Stimulated activated CD8-positive, alpha-beta memory T cell treated with anti-CD3 and anti-CD28 coated beads, Interleukin-2, amount 100 ng/mL, for 1 hour (primary cell): ENCODE data around the gene HMCN1.

ENCODE experiments used
- DNase-seq, 2 donors: peaks; one replicate each; pipeline ENCODE4 v3.0.0-alpha.2; 2020; ENCODE audit warnings: low read depth in 2 of 2

Gene HMCN1

DNA sequence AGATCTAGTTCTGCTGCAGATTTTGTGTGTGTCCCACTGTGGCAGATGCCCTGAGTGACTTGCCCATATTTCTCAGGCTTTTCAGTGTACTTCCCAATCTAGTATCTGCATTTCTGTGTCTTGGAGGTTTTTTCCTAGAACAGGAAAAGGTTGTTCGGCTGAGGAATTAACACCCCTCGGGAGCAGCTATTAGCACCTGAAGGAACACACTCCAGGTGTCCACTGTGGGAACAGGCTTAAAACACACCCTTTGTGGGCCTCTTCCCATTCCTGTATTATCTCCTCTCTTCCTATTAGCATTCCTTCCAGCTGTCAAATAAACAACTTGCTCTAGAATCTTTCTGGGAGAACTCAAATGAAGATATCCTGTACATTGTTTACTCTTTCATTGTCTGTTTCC, 178.3 kb downstream of the HMCN1 start:
- no peak for DNase-seq

DNA sequence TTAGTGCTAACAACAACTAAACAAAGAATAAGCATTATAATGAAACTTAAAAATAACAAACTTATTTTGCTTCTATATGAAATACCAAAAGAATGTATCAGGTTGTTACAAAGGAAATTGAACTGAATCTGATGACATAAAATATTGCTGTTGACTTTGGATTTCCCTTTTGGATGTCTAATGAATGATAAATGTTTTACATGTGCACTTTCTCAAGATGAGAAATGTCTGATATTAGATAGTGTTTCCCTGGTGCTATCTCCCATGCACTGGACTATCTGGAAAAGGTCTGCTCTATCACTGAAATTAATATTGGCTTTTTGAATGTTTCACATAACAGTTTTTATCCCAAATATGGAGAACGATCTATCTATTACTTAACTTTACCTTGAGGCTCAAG, 179.9 kb downstream of the HMCN1 start:
- DNase-seq = no peak

DNA sequence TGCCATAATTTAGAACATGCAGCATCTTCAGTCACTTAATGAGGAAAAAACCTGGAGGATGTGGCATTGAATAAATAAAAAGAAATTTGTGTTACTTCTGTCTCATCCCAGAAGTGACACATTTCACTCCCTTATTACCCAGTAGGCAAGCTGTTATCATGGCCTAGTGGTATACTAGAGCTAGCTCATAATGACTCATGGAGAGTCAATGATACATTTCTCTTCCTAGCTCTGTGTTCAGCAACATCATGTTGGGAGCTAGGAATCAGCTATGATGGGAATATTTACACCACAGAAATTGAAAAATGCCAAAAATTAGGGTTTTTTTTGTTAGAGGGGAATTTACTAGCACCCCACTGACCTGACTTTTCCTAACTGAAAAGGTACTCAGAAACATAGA, 182.7 kb downstream of the HMCN1 start:
- no peak for DNase-seq

DNA sequence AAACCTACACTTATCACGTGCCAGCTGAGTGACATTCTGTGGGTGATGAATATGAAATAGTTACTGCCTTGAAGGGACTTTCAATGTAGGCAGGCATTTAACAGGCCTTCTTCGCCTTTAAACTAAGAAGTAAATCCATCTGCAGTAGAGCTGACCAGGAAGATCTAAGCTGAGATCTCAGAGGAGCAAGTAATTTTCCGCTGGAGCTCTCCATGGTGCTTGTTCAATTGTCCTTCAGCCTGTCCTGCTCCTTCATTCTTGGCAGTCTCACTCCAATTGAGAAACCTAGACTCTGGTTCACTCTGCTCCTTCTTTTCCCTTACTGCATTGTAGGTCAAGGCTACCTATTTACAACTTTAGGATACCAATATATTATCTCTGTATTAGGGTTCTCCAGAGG, 183.5 kb downstream of the HMCN1 start:
- no peak for DNase-seq

DNA sequence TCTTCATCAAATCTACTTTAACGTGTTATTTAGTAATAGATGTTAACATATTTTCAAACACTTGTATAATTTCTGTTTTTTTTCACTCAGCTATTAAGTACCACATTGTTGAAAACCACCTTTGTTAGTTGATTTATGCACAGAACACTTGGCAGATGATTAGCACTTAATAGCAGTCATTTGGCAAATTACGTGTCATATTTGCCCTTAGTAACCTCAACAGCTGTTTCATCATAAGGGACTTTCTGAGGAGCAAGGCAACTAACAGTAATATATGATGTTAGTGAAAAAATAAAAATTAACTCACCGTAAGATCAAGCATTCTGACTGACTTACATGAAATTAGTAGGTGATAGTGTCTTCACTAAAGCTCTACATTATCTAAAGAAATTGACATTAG, 186.4 kb downstream of the HMCN1 start:
- DNase-seq = no peak

DNA sequence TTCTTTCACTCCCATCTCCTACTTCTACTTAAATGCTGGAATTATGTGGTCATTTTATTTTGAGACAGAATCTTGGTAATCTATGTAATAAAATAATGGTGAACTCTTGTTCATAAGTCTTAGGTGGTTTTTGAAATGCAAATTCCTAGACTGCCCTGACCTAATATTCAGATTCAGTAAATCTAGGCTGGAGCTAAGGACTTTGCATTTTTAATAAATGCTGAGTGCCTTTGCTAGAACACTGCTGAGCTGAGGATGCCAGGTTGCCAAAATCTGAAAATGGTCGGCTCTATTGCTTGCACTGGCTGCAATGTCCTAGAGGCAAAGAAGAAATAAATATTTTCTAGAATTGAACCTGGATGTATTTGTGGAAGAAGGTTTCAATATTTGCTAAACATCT, 187.4 kb downstream of the HMCN1 start:
- DNase-seq = no peak

DNA sequence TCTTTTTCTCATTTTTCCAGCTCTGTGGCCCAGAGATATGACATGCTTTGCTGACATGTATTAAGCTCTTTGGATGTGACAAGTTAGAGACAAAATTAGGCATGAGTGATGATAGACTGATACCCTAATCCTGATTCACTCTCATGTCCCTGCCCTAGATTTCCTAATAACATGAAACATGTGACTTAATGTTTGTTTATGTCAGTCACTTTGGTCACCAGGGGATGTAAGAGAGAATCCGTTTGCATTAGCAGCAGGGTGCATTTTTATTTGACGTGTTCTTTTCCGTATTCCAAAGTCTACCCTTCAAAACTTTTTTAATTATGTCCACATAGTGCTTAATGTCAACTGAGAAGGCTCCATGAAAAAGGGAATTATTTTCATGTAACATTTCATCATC, 192.4 kb downstream of the HMCN1 start:
- DNase-seq = no peak

DNA sequence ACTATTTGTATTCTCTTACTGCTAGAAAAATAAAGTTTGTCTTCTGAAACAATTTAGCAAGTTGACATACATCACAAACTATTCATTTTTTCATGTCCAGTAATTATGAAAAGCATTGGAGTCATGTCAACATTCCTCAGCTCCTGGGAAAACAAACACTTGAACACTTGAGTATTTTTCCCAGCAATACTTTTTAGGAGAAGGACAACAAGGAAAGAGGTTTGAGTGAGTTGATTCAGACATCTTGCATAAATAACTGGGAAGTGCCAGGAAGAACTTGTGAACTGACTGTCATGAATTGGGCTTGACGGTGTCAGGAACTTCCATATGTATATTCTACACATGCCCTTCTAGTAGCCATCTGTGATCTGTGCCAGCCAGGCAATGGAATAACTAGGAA, 195.6 kb downstream of the HMCN1 start:
- DNase-seq = no peak

DNA sequence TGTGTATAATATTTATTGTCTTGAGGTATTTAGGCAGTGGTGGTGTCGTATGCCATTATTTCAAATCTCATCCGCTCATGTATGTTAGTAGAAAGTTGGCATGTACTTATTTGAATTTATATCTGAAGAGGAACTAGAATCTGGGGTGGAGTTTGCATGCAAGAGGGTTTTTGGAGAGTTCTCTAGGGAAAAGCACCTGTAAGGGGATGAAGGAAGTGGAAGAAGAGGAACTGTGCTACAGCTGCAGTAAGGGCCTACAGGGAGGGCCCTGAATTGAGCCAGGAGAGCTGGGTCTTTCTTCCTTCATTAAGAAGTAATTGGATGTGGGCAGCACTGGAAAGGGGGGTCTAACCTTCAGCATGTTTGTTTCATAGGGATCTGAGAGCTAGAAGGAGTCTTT, 197.2 kb downstream of the HMCN1 start:
- no peak for DNase-seq

DNA sequence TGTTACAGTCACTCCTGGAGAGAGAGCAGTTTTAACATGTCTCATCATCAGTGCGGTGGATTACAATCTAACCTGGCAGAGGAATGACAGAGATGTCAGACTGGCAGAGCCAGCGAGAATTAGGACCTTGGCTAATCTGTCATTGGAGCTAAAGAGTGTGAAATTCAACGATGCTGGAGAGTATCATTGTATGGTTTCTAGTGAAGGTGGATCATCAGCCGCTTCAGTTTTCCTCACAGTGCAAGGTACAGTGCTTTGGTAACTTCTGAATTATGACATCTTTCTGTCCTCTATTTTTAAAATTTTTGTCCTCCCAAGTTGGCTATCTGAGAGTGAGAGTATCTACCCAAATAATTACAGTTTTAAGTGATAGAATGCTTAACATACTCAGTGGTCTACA, 199.4 kb downstream of the HMCN1 start:
- DNase-seq = no peak

DNA sequence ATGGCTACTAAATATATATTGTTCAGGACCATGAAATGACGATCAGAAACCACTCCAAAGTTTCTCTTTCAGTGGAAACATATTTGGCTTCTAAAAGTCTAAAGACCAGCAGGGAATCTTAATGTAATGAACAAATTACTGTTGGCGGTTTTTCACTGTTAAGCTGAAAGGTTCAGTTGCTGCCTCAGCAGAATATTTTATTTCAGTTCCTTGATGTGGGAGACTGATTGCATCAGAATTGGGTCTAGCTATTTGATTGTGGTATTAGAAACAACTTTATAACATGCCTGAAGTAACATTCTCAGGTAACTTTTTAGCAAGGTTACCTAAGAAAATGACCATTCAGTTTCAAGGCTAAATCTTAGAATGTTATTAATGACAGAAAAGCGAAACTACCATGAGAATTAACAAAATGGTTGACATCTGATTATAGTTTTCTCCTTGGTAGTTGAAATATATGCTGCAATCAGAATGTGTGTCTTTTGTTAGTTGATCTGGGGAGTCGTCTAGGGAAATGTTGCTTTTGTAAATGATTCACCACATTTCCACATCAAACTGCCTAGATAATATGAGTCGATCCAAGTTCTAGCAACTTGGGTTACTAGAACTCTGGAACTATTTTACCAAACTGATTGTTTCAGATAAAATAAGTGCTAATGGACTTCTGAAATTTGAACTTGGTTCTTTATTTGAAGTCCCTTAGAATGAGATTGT, 200.4 kb downstream of the HMCN1 start:
- no peak for DNase-seq

DNA sequence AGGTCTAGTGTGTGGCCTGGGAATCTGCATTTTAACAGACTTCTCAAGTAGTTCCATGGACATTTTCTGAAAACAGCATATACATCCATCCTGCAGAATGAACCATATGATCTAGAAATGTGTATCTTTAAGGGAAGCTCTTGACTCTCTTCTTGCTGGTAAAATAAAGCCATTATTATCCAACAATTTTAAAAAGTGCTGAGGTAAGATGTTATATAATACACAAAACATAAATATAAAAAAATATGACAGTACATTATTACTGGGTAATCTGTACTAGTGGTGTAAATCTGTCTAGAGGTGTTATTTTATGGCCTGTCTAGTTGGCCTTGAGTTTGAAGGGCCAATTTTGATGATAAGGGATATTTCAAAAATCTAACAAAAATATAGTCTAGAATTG, 201.2 kb downstream of the HMCN1 start:
- DNase-seq = no peak

DNA sequence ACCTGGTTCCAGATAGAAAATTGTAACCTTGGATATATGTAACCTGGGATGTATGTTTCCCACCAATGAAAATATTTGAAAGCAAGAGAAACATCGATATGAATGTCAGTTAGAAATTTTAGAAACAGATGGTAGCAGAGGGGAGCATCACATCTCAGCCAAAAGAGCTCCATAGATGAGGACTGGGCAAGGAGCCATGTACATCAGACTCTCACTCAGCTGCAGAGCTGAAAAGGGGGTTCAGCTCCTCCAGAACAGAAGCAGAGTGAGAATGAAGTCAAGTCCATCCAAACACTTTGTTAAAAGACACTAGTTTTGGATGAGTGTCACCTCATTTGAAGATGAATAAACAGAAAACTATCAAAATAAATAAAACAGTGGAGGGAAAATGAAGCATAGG, 202.4 kb downstream of the HMCN1 start:
- no peak for DNase-seq

DNA sequence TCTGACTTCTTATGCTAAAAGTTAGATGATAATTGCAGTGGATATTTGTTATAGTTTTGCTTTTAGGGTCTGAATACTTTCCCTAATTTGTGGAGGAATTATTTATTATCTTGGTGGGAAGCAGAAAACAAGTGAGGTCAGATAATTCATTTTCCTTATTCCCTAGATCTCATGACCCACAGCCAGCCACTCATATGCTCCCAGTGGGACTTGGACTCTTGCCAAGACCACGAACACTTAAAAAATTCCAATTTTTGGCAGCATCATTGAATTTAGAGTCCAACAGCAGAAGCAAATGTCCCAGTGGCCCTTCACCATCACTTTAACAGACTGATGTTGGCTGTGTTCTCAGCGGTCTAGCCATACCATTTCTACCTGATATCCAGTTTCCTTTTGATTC, 204.2 kb downstream of the HMCN1 start:
- no peak for DNase-seq

DNA sequence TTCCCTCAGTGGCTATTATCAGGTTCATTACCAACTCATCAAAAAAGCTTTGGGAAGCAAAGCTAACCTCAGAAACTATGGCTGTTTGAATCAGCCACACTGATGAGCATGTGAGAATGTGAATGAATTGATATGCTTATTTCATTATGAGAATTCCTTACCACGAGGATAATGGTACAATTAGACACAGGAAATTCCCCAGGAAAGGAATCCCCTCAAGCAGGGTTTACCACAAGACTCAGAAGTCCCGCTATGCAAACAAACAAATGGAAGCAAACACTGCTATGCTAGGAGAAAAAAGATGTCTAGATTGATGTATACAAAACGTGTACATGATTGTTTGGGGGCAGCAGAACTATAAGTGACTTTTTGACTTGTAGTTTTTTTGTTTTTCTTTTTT, 205.0 kb downstream of the HMCN1 start:
- DNase-seq = no peak

DNA sequence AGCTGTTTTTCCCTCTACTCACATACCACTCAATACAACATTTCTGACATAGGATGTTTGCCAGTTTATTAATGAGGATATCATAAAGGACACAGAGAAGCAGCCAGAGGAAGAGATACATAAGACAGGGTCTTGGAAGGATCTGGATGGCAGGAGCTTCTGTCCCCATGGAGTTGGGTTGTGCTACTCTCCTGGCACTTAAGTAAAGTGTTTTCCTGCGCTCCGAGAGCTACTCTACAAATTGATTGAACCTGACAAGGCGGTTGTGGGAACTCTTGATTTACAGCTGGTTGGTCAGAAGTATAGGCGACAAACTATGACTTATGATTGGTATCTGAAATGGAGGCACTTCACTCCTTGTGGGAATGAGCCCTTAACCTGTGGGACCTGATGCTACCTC, 208.8 kb downstream of the HMCN1 start:
- DNase-seq = no peak

DNA sequence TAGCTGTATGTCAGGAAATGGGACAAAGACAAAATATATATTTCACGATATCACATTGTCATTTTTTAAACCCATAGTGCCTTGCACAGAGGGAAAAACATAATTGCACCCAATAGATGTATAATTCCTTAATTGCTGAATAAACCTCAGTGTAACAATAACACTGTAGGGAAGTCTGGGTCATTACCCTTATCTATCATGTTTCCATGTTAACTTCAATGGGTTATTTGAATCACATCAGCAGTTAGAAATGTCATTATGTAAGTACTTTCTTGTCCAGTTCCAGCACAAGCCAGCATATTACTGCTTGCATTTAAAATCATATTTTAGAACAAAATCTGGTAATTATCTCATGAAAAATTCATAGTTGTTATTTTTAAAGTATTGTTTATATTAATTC, 222.7 kb downstream of the HMCN1 start:
- DNase-seq = no peak

DNA sequence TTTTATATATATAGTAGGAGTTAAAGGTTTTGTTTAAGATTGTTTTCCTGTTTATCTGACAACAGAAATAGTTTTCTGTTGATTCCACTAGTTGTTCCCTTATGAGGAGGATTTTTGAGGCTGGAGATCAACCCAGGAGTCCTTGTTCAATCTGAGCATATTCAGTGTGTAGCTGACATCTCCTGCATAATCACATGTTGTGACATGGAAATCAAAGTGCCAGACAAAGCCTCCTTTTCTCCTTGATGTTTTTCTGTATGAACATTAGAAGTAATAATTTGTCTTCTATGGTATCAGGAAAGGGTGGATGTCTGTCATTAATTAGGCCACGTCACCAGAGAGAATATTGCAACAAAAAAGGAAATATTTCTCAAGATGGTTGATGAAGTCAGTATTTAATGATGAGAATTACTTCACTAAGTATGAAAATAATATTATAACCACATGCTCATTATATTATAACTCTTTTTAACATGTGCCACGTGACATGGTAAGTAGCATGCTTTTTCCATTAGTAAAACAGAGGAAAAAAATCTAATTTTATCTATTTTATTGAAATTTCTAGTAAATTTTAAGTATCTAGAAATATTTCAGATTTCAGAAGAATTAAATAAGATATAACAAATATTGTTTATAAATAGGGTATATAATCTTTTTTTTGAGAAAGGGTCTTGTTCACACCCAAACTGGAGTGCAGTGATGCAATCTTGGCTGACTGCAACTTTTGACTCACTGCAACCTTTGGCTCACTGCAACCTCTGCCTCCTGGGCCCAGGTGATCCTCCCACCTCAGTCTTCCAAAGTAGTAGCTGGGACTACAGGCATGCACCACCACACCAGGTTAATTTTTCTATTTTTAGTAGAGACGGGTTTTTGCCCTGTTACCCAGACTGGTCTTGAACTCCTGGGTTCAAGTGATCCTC, 223.5 kb downstream of the HMCN1 start:
- DNase-seq = no peak

DNA sequence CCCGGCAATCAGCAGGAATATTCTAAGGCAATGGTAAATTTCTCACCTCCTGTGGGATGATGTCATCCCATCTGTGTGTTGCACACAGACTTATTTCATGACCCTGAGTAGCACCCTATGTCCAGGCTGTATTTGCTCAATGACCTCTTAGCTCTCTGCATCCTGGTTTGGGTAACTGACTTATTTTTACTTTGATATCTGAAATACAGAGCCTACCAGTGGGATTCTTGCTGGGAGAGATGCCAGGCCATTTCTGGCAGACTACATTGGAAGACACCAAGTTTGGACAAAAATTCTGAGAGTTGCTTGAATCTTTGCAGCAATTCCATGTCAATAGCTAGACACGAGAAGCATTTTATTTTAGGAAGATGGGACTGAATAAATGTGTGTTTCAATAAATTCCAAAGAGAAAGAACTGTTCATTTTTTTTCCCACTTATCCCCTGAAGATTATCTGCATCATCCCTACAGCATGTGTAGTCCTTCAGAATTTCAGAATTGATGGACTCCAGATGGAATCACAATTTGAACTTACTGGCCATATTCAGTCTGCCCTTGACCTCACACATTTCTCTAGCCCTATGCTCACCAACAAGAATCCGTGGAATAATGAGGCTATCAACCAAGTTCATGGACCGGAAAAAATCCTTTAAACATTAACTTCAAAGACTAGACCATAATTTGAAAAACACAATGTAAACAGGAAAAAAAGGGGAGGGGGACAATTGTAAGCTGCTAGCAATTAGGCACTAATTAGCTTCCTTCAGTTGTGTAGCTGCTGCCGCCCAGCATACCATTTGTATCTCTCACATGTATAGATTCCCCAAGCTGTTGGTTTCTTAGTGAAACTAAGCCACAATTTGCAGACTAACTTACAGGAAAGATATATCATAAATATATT, 226.5 kb downstream of the HMCN1 start:
- DNase-seq = no peak

DNA sequence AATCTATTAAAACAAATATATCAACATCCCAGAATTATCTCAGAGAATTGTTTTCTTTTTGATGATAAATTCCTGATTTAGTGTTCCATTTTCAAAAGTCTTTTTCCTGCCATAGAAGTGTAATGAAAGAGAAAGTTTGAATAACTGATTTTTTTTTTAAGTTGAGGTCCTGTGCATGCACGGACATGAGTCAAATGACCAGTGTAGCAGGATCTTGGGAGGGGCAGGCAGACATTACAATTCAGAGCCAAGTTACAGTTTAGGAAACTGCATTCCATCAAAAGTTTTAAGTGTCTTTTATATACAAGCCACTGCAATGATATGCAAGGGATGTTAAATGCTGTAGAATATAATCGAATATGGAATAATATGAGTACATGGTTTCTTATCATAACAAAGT, 227.5 kb downstream of the HMCN1 start:
- no peak for DNase-seq

DNA sequence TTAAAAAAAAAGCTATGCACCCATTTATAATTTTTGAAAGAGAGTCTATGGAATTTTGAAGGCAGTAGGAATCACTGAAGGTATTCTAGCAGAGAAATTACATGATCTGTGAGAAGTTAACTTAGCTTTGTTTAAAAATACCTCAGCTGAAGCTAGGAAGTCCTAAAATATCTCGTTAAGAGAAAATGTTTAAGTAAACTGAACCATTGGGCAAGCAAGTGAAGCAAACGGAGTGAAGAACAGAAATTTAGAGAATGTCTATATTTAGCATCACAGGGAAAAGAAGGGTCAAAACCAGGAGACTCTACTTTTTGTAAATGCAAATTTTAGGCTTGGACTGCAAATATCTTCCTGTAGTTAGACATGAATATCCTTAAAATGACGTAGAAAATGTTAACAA, 230.8 kb downstream of the HMCN1 start:
- DNase-seq = no peak

DNA sequence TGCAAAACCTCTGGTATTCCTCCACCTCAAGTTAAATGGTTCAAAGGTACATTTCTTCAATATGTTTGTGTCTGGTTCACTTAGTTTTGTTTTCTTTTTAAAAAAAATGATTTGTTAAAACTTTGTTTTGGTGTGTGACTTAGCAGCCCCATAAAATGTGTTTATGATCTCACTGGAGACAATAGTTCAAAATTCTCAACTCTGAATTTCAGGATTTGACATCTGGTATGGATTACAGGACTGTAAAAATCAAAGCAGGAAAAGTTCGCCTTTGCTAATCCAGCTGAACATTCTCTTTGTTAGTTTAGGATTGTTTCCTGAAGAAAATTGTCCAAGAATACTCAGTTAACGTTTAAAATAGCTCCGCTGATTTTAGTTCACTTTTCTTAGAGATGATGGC, 231.7 kb downstream of the HMCN1 start:
- no peak for DNase-seq
